ENCODE results near the gene WDR35. TPM values are rescaled to one million over a fixed set of nuclear protein-coding genes. Genes with fewer than 3 reads are reported as not detected.
A peak's percentile ranks its signal among the peaks of the same experiment; 100 is the strongest.

The WDR35 gene
- total RNA-seq, 4 donors from 2014 or later, result 2.5 to 6.8 (median 4.4) TPM

DNA sequence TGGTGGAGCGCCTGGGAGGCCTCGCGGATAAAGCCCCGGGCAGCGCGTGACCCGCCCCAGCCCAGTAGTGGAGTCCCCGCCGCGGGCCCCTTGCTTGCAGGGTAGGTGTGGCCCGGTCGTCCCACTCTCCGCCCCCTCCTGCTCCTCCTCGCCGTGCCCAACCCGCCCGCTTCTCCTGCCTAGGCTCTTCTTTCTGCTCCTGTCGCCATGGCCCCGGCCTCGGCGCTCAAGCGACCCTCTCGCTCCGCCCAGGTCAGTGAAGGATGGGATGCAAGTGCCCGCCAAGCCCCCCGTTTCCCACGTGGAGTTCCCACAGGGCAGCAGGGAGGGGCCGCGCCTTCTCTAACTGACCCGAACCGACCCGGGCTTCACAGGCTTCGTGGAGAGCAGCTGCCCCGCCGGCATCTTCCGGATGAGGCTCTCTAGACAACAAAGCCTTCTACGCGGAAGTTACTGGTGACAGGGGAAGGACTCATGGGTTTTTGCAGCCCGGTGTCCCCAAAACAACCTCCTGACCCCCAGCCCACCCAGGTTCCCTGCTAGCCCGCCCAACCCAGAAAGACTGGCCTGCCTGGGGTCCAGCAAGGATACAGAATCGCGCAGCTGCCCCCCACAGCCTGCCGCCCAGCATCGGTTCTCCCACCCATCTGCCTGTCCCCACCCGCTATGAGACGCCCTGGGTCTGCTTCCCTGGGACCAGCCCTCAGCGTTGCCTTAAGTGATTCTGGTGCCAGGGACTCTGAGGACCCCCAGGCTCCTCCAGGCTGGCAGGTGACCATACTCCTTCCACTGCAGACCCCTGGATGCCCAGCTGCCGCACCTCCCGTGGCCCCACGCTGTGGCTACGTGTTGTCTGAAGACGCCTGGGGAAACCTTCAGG lies 121.0 kb downstream of the WDR35 start:
- H3K4me3 ChIP-seq (ENCODE audit: low read depth, poor library complexity, severe bottlenecking), result peak overlapping the region; percentile 25
- DNase-seq (ENCODE audit: low spot score in 2 of 2), result peak in 1 of 2 donors; percentile 90
- WGBS, 2 donors, result 21 to 24% methylated on average over 37 to 49 of the region's 52 CpGs
- TF ChIP-seq POLR2A (IDR thresholded peaks at IDR 0.05), result no peak
- TF ChIP-seq, protein P1, sequence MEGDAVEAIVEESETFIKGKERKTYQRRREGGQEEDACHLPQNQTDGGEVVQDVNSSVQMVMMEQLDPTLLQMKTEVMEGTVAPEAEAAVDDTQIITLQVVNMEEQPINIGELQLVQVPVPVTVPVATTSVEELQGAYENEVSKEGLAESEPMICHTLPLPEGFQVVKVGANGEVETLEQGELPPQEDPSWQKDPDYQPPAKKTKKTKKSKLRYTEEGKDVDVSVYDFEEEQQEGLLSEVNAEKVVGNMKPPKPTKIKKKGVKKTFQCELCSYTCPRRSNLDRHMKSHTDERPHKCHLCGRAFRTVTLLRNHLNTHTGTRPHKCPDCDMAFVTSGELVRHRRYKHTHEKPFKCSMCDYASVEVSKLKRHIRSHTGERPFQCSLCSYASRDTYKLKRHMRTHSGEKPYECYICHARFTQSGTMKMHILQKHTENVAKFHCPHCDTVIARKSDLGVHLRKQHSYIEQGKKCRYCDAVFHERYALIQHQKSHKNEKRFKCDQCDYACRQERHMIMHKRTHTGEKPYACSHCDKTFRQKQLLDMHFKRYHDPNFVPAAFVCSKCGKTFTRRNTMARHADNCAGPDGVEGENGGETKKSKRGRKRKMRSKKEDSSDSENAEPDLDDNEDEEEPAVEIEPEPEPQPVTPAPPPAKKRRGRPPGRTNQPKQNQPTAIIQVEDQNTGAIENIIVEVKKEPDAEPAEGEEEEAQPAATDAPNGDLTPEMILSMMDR (IDR thresholded peaks at IDR 0.05), result no peak
- intact Hi-C loops (cut with DNase I; ENCODE audit: low total_unique reads), result no loop called here

DNA sequence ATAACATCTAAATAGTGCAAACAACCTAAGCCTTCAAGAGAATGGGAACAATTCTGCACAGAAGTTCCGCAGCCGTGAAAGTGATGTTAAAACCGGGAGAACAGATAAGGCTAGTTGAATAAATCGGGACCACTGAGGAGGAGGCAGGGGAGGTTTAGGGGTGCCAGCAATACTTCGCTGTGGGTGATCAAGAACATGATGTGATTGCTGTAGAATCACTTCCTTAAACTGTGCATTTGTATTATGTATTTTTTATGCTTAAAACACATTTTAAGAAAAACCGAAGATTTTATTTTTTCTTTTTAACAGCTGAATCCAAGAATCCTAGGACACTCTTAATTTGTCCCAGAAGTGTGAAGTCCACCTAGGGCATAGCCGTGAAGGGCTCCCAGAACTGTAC lies 121.7 kb downstream of the WDR35 start:
- TF ChIP-seq, protein P1 (IDR thresholded peaks at IDR 0.05), result no peak
- no peak for TF ChIP-seq POLR2A (IDR thresholded peaks at IDR 0.05)
- no peak overlapping the region for H3K4me3 ChIP-seq (ENCODE audit: low read depth, poor library complexity, severe bottlenecking)
- no peak for DNase-seq (ENCODE audit: low spot score in 2 of 2)
- 72 to 77% methylated on average over 7 of the region's 7 CpGs for WGBS, 2 donors
- intact Hi-C loops (cut with DNase I; ENCODE audit: low total_unique reads), result no loop called here

DNA sequence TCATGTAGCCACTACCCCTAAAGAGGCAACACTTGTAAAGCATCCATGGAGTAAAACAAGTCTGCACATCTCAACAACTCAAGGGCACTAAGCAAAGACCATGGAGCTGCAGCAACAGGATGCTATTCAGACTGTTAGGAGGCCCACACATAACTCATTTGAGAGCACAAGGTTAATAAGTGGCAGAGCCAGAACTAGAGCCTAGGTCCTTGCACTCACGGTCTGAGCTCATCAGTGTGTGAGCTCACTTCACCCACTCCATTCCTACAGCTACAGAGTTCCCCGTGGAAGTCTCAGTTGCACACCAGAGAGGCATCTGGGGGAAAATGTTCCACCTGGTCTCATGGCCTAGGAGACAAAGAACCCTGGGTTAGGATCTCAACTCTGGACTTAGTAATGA lies 123.1 kb downstream of the WDR35 start:
- intact Hi-C loops (cut with DNase I; ENCODE audit: low total_unique reads), result no loop called here
- TF ChIP-seq POLR2A (IDR thresholded peaks at IDR 0.05), result no peak
- TF ChIP-seq, protein P1 (IDR thresholded peaks at IDR 0.05), result no peak
- no peak for DNase-seq (ENCODE audit: low spot score in 2 of 2)
- H3K4me3 ChIP-seq (ENCODE audit: low read depth, poor library complexity, severe bottlenecking), result no peak overlapping the region
- WGBS, 2 donors, result 83 to 94% methylated on average over 2 of the region's 2 CpGs

DNA sequence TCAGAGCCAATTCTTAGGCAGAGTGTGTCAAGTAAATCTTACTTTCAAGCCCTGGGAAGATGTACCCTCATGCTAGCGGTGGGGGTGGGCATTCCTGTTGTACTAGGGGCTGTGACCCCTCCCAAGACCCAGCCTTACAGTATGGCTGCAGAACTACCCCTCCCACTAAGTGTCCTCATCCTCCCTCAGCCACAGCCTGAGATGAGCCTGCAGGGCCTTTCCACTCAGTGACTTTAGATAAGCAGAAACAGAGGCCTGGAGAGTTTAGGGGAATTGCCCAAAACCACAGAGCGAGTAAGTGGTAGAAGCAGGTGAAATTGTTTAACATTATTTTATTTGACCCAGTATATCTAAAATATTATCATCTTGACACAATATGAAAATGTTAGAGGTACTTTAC lies 124.8 kb downstream of the WDR35 start:
- H3K4me3 ChIP-seq (ENCODE audit: low read depth, poor library complexity, severe bottlenecking), result no peak overlapping the region
- no peak for DNase-seq (ENCODE audit: low spot score in 2 of 2)
- WGBS, 2 donors, result 86 to 89% methylated on average over 2 of the region's 2 CpGs
- intact Hi-C loops (cut with DNase I; ENCODE audit: low total_unique reads), result no loop called here
- TF ChIP-seq, protein P1 (IDR thresholded peaks at IDR 0.05), result no peak
- no peak for TF ChIP-seq POLR2A (IDR thresholded peaks at IDR 0.05)

DNA sequence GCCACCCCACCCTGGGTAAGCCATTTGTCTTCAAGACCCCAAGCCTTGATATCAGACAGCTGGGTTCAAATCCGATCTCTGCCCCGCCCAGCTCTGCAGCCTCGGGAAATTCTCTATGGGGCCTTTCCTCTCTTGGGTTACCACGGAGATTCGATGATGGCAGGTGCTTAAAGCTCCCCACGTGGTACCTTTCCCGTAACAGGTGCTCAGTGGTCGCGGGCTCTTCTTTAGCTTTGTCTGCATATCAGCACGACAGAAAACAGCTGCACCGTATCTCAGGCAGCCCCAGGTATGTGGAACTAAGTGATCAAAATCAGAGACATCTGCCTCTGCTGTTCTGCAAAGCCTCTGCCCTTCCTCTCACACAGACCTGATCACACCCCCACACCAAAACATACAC lies 125.5 kb downstream of the WDR35 start:
- intact Hi-C loops (cut with DNase I; ENCODE audit: low total_unique reads), result loop anchor here (5.0 kb wide), 1 partner anchor 1342 kb away; no protein-coding TSS in a partner anchor
- 70 to 84% methylated on average over 11 of the region's 11 CpGs for WGBS, 2 donors
- TF ChIP-seq, protein P1 (IDR thresholded peaks at IDR 0.05), result no peak
- TF ChIP-seq POLR2A (IDR thresholded peaks at IDR 0.05), result no peak
- no peak for DNase-seq (ENCODE audit: low spot score in 2 of 2)
- H3K4me3 ChIP-seq (ENCODE audit: low read depth, poor library complexity, severe bottlenecking), result no peak overlapping the region

Data from lower leg skin (tissue), 4 donors.